RPMI8226 (cell line): Measurements from ENCODE around the gene LY6G6C.
"Not testable (repeated sequence)": the region's sequence is repeated elsewhere in the genome, so short reads cannot be mapped to it uniquely, and the experiment has no call there.

Experiments used
- DNase-seq: peaks from one replicate; pipeline ENCODE4 v3.0.0-alpha.2; 2015

Gene LY6G6C

GRCh38 chr6:31725502-31726350, 4.2 kb upstream of the LY6G6C start:
- no peak for DNase-seq

DNA sequence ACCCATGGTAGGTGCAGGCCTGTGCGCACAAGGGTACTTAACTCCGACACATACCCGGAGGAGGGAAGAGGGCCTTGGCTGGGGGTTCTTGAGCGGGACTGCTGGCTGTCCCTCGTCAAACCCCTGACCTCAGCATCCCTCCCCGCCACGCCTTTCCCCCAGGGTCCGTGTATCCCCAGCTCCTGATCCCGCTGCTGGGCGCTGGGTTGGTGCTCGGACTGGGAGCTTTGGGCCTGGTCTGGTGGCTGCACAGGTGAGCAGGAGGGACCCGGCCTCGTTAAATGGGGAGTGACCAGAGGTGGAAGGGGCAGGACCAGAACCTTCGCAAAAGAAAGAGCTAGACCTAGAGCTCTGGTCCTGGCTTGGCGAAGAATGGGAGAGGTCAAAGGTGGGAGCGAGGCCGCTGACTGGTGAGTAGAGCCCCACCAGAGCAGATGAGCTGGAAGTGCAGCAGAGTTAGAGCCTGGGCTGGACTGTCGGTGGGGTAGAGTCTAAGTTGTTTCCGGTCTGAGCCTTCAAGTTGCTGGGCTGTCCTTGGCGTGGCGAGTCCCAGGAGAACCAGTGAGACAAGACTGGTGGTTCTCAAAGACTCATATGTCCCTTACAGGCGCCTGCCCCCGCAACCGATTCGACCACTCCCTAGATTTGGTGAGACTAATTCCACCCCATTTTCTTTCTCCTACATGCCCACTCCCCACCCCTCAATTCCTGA, 2.6 kb upstream of the LY6G6C start:
- no peak for DNase-seq

- no peak for DNase-seq
These were observed 1.9 kb upstream of the LY6G6C start, which contains the start of gene MPIG6B for GRCh38 chr6:31723245-31723979. Gene MPIG6B, plus strand, starts transcription at chr6:31723373. Its CDS starts 11 bp downstream, at chr6:31723384.

GRCh38 chr6:31722173-31722572, 627 bp upstream of the LY6G6C start:
- DNase-seq = no peak

- DNase-seq = no peak
These were observed 1.3 kb downstream of the LY6G6C start for GRCh38 chr6:31720196-31720770.

- DNase-seq = no peak
These were observed 2.5 kb downstream of the LY6G6C start for GRCh38 chr6:31719001-31719400.

DNA sequence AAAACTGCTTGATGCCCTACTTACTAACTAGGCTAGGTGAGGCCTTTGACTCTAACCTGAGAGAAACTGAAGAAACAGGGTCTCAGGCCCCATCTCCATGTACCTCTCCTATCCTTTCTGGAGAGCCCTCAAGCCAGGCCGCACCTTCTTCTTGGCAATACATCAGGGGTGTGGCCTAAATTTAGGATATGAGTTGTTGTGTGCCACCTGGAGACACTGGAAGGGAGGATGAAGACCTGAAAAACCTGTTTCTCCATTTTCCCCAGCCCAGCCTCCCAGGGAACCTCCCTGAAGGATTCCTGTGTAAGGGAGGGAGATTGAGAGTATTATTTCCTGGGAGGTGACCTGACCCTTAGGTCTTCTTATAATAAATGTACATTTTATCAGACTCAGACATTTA, 3.3 kb downstream of the LY6G6C start:
- DNase-seq = no peak

GRCh38 chr6:31717499-31718222, 3.9 kb downstream of the LY6G6C start:
- no peak for DNase-seq

DNA sequence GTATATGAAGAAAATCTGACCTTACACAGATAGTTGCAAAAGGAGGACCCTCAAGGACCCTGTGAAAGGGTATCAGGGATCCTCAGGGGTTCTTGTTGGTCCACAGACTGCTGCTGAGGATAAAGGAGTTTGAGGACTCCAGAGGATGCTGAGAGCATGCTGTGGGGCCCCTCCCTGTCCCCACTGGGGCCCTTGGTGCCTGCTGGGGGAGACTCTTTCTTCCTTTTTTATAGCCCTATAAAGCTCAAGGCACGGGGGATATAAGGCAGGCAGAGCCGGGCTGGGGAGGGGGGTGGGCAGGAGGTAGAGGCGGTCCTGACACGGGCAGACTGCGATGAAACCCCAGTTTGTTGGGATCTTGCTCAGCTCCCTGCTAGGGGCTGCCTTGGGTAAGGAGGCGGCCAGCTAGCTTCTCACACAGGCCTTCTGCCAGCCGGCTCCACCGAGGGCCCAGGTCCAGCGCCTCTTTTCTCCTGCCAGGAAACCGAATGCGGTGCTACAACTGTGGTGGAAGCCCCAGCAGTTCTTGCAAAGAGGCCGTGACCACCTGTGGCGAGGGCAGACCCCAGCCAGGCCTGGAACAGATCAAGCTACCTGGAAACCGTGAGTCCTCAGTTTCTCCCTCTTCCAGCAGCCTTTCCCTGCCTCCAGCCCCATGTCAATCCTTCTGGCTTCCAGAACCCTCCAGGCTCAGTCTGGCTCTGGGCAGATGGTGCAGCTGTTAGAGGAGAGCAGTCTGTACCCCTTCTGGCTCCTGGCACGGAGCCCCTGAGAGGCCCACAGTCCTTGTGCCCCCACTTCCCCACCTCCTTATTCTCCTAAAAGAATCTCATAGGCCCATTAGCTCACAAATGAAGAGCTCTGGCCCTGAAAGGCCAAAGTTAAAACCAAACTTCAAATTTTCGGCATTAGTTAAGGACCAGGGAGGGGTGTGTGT, 6.3 kb downstream of the LY6G6C start, which contains the start of gene LY6G6D:
Gene LY6G6D (plus strand): TSS at position 327 of the 937 bp plus-strand sequence. CDS start 8 bp downstream, at position 335.
- DNase-seq = no peak

GRCh38 chr6:31713991-31714684, 7.4 kb downstream of the LY6G6C start:
- DNase-seq = no peak

GRCh38 chr6:31713465-31713864, 8.1 kb downstream of the LY6G6C start:
- DNase-seq = no peak

- peak; percentile 65 for DNase-seq
These were observed 9.2 kb downstream of the LY6G6C start for GRCh38 chr6:31712296-31712695.

- DNase-seq = no peak
These were observed 10.3 kb downstream of the LY6G6C start for GRCh38 chr6:31711233-31711632.

DNA sequence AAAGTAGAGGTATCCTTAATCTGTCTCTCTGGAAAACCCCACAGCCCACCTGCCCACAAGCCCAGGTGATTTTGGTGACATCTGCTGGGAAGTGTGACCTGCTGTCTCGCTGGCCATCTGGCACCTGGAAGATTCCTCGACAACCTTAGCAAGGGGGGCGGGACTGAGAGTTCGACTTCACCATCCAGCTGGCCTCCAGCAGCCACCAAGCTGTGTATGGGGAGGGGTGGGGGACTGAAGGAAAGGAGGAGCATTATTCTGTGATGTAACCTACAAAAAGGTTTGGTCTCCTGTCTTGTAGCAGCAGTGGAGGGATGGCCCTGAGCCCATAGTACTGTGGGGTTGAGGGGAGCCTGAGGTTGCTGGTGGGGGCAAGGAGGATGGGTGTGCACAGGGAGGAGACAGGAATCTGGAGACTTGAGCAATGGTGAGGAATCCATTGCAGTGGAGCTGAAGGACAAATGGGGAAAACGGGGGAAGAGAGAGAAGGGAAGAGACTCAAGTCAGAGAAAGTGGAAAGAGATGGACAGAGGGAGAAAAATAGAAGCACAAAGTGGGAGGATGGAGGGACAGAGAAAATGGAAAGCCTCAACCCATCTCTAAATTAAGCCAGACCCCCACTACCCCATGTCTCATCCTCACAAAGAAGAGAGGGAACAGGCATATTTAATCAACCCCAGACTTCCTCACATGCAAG, 10.9 kb downstream of the LY6G6C start:
- peak; percentile 76 for DNase-seq

- not testable (repeated sequence) for DNase-seq
These were observed 12.4 kb downstream of the LY6G6C start for GRCh38 chr6:31709157-31709556.

GRCh38 chr6:31708224-31708623, 13.3 kb downstream of the LY6G6C start:
- no peak for DNase-seq

- DNase-seq = no peak
These were observed 13.8 kb downstream of the LY6G6C start for GRCh38 chr6:31707701-31708100.

GRCh38 chr6:31706599-31706998, 14.9 kb downstream of the LY6G6C start, which contains the start of gene LY6G6F:
Gene LY6G6F, plus strand, starts transcription at chr6:31706866. Its CDS starts 41 bp downstream, at chr6:31706907.
- DNase-seq = no peak

DNA sequence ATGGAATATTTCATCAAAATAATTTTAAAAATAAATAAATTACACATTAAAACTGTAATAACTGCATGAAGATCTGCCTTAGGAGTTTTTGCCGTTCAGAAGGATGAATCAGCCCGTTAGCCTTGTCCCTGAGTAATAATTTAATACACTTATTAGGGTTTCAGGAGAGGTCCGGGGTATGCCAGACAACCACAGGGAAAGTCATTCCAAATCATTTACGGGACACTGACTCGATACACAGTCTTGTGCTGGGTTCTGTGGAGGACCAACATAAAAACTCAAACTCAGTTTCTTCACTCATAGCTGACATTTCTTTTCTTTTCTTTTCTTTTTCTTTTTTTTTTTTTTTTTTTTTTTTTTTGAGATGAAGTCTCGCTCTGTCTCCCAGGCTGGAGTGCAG, 15.6 kb downstream of the LY6G6C start:
- no peak for DNase-seq
